Brain pericyte (primary cell): ENCODE measurements around the gene CFAP90.

Experiments
- DNase-seq: peaks from one replicate; pipeline ENCODE4 v3.0.0-alpha.2; 2012; ENCODE audit warnings: low read depth, low spot score

The CFAP90 gene

GRCh38 chr5:7850395-7851239, at the start of gene CFAP90:
TSS of gene CFAP90 (minus strand) at chr5:7851133. CDS start at chr5:7851021, 112 bp downstream.
- DNase-seq: no peak

GRCh38 chr5:7897014-7897600, 46.2 kb upstream of the CFAP90 start:
- DNase-seq: no peak

GRCh38 chr5:7894860-7895259, 43.9 kb upstream of the CFAP90 start:
- no peak for DNase-seq

- DNase-seq: no peak
These were observed 43.5 kb upstream of the CFAP90 start for GRCh38 chr5:7894439-7894838.

GRCh38 chr5:7888901-7889300, 38.0 kb upstream of the CFAP90 start:
- no peak for DNase-seq

- DNase-seq: no peak
These were observed 36.0 kb upstream of the CFAP90 start for GRCh38 chr5:7886849-7887475.

- DNase-seq: no peak
These were observed 33.7 kb upstream of the CFAP90 start for GRCh38 chr5:7884491-7885267.

- no peak for DNase-seq
These were observed 32.0 kb upstream of the CFAP90 start for GRCh38 chr5:7882926-7883325.

GRCh38 chr5:7881816-7882215, 30.9 kb upstream of the CFAP90 start:
- DNase-seq: no peak

- no peak for DNase-seq
These were observed 30.2 kb upstream of the CFAP90 start for GRCh38 chr5:7881091-7881490.

- DNase-seq: no peak
These were observed 27.5 kb upstream of the CFAP90 start for GRCh38 chr5:7878381-7878873.

GRCh38 chr5:7877851-7878250, 26.9 kb upstream of the CFAP90 start:
- DNase-seq: no peak

- DNase-seq: no peak
These were observed 25.9 kb upstream of the CFAP90 start for GRCh38 chr5:7876867-7877266.

- no peak for DNase-seq
These were observed 24.2 kb upstream of the CFAP90 start for GRCh38 chr5:7875151-7875550.

- DNase-seq: no peak
These were observed 23.7 kb upstream of the CFAP90 start for GRCh38 chr5:7874639-7875038.

- no peak for DNase-seq
These were observed 22.3 kb upstream of the CFAP90 start for GRCh38 chr5:7873216-7873615.

- no peak for DNase-seq
These were observed 21.7 kb upstream of the CFAP90 start for GRCh38 chr5:7872517-7873130.

GRCh38 chr5:7871653-7872052, 20.7 kb upstream of the CFAP90 start:
- no peak for DNase-seq

GRCh38 chr5:7869474-7870136, 18.7 kb upstream of the CFAP90 start:
- no peak for DNase-seq

GRCh38 chr5:7868773-7869473, 18.0 kb upstream of the CFAP90 start, which contains the start of the genes FASTKD3 and MTRR:
TSS of gene FASTKD3 (minus strand) at chr5:7869031. CDS start at chr5:7868083, 948 bp downstream.
TSS of gene MTRR (plus strand) at chr5:7869148. CDS start at chr5:7870795, 1,647 bp downstream.
- peak; percentile 76 for DNase-seq
